Lower leg skin (tissue), 3 donors: ENCODE measurements around the gene MTA1.

ENCODE experiments used
- POLR2A ChIP-seq, 2 donors: fragments of 450-650 bp; IDR thresholded peaks; one replicate each; pipeline ENCODE4 v1.6.1; 2016 to 2017; ENCODE audit warnings: antibody characterized with exemption in 2 of 2, mild to moderate bottlenecking in 1 of 2, moderate library complexity in 1 of 2
- TF ChIP-seq, protein P1 (sequence below), 3 donors: fragments of 450-650 bp; IDR thresholded peaks; one replicate each; pipeline ENCODE4 v1.5.1; 2016; ENCODE audit warnings: antibody characterized with exemption in 3 of 3, mild to moderate bottlenecking in 3 of 3, moderate library complexity in 2 of 3

DNA sequence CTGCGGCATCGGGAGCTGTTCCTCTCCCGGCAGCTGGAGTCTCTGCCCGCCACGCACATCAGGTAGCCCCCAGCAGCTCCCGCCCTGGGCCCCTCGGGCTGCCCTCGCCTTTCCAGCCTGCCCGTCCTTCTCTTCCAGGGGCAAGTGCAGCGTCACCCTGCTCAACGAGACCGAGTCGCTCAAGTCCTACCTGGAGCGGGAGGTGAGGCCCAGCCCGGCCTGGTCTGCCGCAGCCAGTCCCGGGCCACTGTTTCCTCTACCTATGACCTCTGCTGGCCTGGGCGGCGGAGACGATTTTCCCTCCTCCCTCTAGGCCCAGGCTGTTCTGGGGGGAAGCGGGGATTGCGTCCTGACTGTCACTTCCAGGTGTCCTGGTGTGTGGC is 30.5 kb downstream of the MTA1 start:
- TF ChIP-seq, protein P1, sequence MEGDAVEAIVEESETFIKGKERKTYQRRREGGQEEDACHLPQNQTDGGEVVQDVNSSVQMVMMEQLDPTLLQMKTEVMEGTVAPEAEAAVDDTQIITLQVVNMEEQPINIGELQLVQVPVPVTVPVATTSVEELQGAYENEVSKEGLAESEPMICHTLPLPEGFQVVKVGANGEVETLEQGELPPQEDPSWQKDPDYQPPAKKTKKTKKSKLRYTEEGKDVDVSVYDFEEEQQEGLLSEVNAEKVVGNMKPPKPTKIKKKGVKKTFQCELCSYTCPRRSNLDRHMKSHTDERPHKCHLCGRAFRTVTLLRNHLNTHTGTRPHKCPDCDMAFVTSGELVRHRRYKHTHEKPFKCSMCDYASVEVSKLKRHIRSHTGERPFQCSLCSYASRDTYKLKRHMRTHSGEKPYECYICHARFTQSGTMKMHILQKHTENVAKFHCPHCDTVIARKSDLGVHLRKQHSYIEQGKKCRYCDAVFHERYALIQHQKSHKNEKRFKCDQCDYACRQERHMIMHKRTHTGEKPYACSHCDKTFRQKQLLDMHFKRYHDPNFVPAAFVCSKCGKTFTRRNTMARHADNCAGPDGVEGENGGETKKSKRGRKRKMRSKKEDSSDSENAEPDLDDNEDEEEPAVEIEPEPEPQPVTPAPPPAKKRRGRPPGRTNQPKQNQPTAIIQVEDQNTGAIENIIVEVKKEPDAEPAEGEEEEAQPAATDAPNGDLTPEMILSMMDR (IDR thresholded peaks at IDR 0.05) = no peak
- TF ChIP-seq POLR2A (IDR thresholded peaks at IDR 0.05) = no peak
